GM21515 (cell line): ENCODE measurements around the gene CFD.
"Not testable (repeated sequence)": the region's sequence is repeated elsewhere in the genome, so short reads cannot be mapped to it uniquely, and the experiment has no call there.

ENCODE experiments used
- ATAC-seq: cut with Tn5 transposase; IDR thresholded peaks from one replicate; pipeline ENCODE4 v1.9.1; 2021; ENCODE audit not compliant: unreplicated experiment

CFD gene

DNA sequence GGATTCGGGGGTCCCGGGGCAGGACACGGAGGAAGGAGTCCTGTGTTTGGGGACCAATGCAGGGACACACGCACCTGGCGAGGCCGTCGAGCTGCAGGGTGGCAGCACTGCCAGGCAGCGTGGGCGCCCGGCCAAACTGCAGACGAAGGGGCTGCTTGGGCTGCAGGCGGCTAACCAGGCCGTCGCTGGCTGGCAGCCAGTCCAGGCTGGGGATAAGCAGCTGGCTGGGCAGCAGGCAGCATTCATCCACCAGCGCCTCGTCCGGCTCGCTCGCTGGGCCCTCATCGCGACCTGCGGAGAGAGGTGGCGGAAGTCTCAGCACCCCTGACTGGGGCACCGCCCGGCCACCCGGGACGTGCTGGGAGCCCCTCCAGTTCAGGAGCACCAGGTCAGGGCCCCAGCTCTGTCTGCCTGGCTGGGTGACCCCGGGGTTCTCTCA is 11.5 kb downstream of the CFD start:
- no peak for ATAC-seq

DNA sequence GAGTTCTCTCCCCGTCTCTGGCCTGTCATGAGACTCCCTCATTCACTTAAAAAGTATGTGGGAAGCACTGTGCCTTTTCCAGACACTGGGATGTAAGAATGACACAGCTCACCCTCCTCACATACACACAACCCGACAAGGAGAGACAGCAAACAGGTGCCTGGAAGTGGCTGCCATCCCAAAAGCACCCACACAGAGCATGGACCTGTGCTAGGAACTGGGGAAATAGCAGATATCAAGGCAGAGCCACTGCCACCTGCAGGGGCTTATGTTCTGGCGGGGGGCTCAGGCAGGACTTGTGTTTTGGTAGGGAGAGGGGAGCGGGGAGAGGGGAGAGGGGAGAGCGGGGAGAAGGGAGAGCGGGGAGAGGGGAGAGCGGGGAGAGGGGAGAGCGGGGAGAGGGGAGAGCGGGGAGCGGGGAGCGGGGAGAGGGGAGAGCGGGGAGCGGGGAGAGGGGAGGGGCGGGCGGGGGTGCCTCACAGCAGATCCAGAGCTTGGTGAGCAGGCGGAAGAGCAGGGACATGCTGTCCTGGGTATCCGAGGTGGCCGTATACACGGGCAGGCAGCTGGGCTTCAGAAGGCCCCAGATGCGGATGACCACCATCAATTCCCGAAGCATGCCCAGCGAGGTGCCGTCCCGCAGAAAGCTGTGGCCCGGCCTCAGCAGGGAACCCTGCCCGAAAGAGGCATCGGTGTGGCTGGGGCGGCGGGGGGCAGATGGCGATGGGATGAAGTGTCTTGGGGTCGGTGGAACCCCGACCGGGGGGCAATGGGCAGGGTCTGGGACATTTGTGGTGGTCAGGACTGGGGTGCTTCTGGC is 12.2 kb downstream of the CFD start:
- ATAC-seq: no peak

DNA sequence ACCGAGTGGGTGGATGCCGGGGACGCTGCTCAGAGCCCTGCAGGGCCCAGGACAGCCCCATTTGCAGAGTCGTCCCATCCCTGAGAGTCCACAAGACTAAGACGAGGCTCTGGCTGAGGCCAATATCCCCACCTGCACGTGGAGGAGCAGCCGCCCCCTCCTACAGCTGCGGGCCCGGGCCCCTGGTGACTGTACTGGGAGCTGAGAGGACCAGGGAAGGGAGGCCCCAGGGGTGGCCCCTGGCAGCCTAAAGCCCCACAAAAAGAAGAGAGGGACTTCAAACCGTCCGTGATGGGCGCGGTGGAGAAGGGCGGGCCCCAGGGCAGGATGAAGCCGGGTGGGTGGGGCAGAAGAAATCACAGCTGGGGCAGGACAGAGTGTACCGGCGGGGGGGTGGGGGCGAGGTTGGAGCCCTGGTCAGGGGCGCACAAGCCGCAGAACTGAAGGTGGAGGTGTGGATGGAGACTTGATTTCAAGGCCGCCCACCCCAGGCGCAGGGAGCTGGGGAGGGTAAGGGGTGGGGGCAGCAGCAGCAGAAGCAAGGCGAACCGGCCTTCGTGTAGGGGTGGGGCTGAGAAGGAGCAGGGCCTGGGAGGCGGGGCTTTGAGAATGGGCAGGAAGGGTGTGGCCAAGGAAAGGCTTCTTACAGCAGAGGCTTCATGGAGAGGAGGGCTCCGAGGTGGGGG is 12.9 kb downstream of the CFD start:
- peak; percentile 37 for ATAC-seq

DNA sequence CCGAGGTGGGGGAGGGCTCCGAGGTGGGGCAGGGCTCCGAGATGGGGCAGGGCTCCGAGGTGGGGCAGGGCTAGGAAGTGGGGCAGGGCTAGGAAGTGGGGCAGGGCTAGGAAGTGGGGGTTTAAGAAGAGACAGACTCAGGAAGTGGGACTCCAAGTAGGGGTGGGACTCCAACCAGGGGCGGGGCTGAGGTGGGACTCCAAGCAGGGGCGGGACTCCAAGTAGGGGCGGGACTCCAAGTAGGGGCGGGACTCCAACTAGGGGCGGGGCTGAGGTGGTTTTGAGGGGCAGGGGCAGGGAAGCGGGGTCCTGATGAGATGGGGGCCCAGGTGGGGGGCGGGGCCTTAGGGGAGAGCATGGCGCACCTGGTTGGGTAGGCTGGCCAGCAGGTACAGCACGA is 13.6 kb downstream of the CFD start:
- no peak for ATAC-seq

GRCh38 chr19:873561-874041 is 14.1 kb downstream of the CFD start:
- no peak for ATAC-seq

DNA sequence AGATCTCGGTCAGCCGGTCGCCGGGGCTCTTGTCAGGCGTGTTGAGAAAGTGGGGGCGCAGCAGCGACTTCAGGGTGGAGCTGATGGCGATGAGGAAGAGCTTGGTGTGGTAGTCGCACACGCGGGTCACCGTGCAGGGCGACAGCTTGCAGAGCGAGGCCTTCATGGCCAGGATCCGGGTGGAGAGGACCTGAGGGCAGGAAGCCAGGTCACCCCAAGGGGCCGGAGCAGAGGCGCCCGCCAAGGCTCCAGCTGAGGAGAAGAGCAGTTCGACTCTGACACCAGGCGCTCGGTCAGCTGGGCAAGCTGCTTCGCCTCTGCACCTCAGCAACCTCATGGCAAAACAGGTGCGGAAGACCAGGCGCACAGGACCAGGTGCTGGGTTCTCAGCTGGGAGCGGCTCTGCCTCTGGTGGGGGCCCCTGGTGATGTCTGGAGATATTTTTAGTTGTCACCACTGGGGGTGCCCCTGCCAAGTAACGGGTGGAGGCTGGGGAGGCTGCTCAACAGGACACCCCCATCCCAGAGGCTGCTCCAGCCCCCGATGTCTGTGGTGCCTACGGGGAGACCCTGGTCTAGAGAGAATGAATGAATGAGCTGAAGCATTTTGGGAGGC is 15.9 kb downstream of the CFD start:
- no peak for ATAC-seq

DNA sequence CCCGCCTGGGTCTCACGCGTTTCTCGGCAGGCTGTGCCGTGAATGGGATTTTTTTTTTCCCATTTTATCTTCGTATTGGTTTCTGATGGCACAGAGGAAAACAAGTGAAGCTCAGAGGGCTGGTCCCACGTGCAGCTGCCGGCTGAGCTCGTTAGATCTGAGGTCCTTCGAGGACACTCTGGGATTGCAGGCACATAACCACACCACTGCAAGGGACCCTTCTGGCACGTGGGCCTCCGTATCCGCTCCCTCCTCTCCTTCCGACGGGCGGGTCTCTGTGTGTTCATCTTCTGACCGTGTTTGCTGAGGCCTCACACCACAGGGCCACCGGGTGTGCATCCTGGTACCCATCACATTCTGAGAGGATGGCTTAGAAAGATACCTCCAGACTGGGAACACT is 16.6 kb downstream of the CFD start:
- no peak for ATAC-seq

DNA sequence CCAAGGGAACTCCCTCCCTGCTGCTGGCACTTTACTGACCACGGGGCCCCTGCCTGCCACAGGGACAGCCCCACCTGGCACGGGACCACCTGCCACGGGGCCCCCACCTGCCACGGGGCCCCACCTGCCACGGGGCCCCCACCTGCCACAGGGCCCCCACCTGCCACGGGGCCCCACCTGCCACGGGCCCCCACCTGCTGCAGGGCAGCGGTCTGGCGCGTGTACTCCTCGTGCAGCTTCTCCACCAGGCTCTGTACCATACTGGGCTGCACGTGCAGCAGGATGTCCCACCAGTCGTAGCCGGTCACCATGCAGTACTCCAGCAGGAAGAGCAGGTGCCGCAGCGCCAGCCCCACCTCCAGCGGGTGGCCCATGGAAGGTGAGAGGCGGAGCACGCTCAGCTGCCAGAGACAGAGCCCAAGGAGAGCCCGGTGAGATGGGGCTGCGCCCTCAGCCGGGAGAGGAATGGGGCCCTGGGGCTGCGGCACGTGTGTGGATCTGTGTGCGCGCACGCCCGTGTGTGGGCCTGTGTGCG is 17.4 kb downstream of the CFD start:
- no peak for ATAC-seq

- not testable (repeated sequence) for ATAC-seq
Measured at GRCh38 chr19:877992-878660, 18.7 kb downstream of the CFD start.

DNA sequence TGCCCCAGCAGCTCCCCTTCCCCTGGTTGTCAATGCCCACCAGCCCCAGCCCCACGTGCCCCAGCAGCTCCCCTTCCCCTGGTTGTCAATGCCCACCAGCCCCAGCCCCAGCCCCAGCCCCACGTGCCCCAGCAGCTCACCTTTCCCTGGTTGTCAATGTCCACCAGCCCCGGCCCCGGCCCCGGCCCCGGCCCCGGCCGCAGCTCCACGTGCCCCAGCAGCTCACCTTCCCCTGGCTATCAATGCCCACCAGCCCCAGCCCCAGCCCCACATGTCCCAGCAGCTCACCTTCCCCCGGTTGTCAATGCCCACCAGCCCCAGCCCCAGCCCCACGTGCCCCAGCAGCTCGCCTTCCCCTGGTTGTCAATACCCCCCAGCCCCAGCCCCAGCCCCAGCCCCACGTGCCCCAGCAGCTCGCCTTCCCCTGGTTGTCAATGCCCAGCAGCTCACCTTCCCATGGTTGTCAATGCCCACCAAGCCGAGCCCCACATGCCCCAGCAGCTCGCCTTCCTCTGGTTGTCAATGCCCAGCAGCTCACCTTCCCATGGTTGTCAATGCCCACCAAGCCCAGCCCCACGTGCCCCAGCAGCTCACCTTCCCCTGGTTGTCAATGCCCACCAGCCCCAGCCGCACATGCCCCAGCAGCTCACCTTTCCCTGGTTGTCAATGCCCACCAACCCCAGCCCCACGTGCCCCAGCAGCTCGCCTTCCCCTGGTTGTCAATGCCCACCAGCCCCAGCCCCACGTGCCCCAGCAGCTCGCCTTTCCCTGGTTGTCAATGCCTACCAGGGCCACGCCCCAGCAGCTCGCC is 19.5 kb downstream of the CFD start:
- ATAC-seq: not testable (repeated sequence)

GRCh38 chr19:879711-880438 is 20.4 kb downstream of the CFD start:
- ATAC-seq: no peak

DNA sequence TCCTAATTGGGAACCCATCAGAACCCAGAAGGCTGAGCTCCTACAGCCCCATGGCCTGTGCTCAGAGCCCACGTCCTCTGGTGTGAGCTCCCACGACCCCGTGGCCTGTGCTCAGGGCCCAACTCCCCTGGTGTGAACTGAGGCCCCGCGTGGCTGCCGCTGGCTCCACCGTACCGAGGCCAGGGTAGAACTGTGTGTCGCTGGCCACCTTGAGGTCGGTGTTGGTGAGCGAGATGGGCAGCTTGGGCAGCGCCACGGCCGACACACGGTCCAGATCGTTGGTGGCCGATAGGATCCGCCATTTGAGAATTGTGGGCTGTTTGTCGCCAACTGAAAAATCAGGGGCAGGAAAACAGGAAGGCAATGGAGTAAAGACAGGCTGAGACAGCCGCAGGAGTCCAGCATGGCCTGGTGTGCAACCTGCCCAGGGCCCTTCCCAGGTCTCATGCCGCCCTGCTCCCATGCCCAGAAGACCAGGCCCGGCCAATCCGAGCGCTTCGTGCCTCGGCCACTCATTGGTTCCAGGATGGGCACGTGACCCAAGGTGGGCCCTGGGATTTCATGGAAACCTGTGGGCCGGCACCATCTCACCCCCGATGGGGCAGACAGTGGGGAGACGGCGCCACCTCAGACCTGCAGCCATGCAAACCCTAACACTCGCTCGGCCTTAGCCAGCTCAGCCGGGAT is 22.1 kb downstream of the CFD start:
- ATAC-seq: no peak

DNA sequence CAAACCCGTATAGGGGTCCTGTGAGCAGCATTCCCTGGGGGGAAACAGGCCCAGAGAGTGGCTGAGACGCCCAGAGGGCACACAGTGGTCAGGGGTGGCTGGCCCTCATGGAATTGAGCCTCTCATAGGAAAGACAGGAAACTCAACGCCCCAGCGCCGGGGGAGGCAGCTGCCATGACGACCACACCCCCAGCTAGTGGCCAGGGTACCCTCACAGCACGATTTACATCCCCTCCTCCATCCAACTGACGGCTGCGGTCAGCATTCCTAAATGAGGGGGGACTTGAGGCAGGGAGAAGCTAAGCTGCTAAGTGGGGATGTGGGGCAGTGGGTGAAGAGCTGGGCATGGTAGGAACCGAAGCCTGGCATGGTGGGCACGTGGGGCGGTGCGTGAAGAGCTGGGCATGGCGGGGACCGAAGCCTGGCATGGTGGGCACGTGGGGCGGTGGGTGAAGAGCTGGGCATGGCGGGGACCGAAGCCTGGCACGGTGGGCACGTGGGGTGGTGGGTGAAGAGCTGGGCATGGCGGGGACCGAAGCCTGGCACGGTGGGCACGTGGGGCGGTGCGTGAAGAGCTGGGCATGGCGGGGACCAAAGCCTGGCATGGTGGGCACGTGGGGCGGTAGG is 23.5 kb downstream of the CFD start:
- no peak for ATAC-seq

DNA sequence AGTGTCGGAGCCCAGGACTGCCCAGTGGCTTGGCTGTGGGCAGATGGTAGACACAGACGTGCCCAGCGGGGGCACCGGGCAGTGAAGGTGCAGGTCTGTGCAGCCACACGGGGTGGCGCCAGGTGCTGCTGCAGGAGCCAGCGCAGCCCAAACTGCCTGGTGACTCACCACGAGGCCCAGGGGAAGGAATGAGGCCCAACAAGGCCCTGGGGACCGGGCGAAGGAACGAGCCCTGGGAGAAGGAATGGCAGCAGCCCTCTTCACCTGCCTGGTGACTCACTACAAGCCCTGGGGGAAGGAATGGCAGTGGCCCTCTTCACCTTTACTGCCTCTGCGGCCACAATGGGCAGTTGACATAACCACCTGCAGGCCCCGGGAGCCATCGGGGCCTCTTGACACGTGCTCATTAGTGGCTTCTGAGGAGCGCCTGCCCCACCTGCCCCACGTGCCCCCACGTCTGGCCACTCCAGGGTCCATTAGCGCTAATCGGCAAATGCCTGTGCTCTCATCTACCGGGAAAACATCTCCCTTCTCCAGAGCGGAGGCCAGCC is 24.3 kb downstream of the CFD start:
- no peak for ATAC-seq

DNA sequence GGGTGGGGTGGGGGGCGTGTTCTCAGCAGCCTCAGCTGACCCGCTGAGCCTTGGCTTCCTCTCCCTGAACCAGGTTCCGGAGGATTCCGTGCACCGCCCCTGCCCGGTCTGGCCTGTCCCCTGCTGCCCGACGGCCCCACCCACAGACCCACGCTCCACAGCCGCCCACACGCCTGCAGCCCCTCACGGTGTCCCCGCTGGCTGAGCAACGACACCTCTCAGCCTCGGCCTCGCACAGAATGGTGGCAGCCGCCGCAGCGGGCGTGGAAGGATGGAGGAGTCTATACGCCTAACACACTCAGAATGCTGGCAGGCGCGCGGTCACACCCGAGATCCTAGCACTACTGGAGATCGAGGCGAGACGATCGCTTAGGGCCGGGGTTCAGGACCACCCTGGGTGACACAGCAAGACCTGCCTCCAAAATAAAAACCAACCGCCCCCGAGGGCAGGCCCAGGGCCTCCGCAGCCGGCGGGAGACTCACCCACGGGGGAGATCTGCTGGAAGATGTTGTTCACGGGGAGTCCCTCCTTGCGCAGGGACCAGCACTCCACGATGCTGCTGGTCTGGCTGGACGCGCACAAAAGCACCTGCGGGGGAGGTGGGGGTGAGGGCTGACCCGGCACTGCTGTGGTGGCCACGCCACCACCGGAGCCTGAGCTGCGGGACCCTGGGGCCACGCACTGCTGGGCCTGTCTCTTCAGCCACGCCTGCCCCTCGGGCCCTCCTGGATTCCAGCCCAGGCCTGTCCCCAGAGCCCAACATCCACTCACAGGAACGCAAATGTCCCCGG is 25.2 kb downstream of the CFD start:
- no peak for ATAC-seq

GRCh38 chr19:885536-886224 is 26.2 kb downstream of the CFD start:
- ATAC-seq: no peak

DNA sequence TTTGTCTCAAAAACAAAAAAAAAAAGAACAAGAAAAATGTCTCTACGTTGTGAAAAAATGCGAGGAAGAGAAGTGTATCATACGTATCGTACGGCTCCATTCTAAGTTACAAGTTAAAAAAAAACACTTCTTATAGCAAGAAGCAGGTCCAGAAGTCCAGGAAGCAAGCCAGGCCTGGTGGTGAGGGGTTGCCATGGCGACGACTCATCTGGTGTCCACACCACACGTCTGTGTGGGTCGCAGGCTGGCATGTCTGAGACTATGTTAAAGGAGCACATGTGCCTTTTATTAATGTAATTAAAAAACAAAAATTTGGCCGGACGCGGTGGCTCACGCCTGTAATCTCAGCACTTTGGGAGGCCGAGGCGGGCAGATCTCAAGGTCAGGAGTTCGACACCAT is 27.6 kb downstream of the CFD start:
- no peak for ATAC-seq
